Stimulated activated naive CD8-positive, alpha-beta T cell treated with anti-CD3 and anti-CD28 coated beads, Interleukin-15, amount 100 ng/mL, for 72 hours (primary cell): ENCODE measurements around the gene C10orf53.

ENCODE experiments used
- ATAC-seq: fragments of 150-1000 bp; cut with Tn5 transposase; 2 replicates; pipeline ENCODE4 v1.10.0; 2021; ENCODE audit warnings: mild to moderate bottlenecking, moderate library complexity
- DNase-seq, 2 donors: peaks; one replicate each; pipeline ENCODE4 v3.0.0; 2021 to 2022
- H3K27ac Mint-ChIP-seq, 2 donors: one replicate each; pipeline ENCODE4 v1.8.0; 2022; ENCODE audit warnings: mild to moderate bottlenecking in 2 of 2, mixed read lengths in 2 of 2, moderate library complexity in 2 of 2
- H3K27me3 Mint-ChIP-seq: one replicate; pipeline ENCODE4 v1.8.0; 2022; ENCODE audit warnings: mixed read lengths
- H3K4me1 Mint-ChIP-seq: one replicate; pipeline ENCODE4 v1.8.0; 2022; ENCODE audit warnings: mild to moderate bottlenecking, mixed read lengths
- H3K4me3 Mint-ChIP-seq, 2 donors: one replicate each; pipeline ENCODE4 v1.8.0; 2022; ENCODE audit warnings: mild to moderate bottlenecking in 2 of 2, mixed read lengths in 2 of 2, moderate library complexity in 1 of 2
- H3K9me3 Mint-ChIP-seq, 2 donors: one replicate each; pipeline ENCODE4 v1.8.0; 2022; ENCODE audit warnings: mixed read lengths in 2 of 2

Gene C10orf53, protein sequence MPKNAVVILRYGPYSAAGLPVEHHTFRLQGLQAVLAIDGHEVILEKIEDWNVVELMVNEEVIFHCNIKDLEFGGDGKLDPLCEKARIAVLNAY

DNA sequence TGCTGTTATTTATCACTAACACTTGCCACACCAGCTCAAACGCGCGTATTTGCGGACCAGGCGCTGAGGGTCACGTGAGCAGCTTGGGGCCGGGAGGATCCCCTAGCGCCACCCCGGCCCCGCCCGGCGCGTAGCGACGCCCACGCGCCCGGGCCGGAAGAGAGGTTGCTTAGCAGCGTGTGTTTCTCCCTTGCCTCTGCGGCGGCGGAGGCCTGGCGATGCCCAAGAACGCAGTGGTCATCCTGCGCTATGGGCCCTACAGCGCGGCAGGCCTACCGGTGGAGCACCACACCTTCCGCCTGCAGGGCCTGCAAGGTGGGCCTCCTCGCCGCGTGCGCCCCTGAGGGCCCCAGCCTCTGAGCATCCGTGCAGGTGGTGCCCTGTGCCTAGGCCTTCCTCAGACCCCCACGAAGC, at the start of gene C10orf53:
Gene C10orf53 (plus strand): TSS at position 172 of the 414 bp plus-strand sequence. CDS start 47 bp downstream, at position 219.
- peaks cover 68% of the 10 kb centered on the region for H3K27me3 Mint-ChIP-seq
- H3K9me3 Mint-ChIP-seq: peaks cover 7 to 39% of the 10 kb centered on the region in 2 donors
- DNase-seq: peak; percentile 28 to 31
- H3K4me3 Mint-ChIP-seq: peak within 1 kb of the TSS in 1 of 2 donors; percentile 34
- no peak within 1 kb of the TSS for H3K27ac Mint-ChIP-seq
- no peaks in the 10 kb centered on the region for H3K4me1 Mint-ChIP-seq
- peak; percentile 79 for ATAC-seq

DNA sequence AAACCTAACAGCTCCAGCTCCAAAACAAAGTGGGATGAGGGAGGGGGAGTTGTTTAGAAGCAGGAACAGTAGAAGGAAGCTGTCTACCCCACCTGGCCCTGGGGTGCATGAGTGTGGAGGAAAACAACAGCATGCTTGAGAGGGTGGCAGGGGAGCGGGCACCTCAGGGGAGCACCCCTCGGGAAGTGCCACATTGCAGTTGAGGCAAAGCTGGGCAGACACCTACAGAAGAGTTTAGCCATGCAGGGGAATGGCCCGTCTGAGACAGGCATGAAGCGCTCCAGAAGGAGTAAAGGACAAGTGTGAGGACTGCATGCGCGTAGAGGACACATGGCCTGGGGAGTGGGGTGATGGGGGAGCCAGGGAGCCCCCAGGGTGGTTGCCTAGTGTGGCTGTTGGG, 47.5 kb upstream of the C10orf53 start:
- Mint-ChIP-seq H3K4me1 (no peaks in the 10 kb centered on the region), H3K27me3 (peaks cover 4% of the 10 kb centered on the region), H3K27ac (no peak overlapping the region), H3K4me3 (no peak overlapping the region), H3K9me3 (no peaks in the 10 kb centered on the region)
- DNase-seq: no peak
- ATAC-seq: peak; percentile 25

DNA sequence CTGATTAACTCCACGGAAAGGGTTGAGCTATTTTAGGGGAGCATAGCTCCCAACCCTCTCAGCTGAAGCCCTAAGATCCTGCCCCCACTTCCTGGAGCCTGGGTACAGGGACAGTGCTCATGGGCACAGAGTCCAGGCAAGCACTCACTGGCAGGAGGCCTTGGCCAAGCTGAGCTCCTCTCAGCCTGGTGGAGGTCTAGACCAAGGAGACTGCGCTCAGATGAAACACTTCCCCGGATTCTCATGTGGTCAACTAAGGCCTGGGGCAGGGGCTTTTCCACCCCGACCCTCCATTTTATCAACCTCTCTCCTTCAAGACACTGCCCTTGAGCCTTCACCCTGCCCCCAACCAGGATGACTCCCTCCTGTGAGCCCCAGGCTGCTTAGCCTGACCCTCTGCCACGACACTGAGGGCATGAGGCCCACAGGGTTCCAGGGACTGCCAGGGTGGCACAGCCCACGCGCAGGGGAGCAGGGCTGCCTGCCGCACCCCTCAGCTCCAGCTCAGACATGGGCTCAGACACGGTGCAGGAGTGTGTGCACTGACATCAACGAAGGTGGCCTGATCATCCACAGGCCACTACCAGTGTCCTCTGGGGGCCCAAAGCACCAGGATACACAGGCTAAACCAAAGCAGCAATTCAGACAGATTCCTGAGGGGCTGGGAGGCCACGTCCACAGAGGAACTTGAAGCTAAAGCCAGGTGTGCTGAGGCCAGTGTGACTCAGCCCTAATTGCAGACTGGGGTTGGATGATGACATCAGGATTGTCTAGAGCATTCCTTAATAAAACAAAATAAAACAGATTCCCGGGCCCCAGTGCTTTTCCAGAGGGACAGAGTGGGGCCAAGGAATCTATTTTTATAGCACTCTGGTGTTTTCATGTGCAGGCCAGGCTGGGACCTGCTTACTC, 46.8 kb upstream of the C10orf53 start:
- Mint-ChIP-seq H3K27me3 (peaks cover 11% of the 10 kb centered on the region), H3K4me3 (no peak overlapping the region), H3K9me3 (no peaks in the 10 kb centered on the region), H3K27ac (no peak overlapping the region), H3K4me1 (no peaks in the 10 kb centered on the region)
- ATAC-seq (peak; percentile 38), DNase-seq (no peak)

DNA sequence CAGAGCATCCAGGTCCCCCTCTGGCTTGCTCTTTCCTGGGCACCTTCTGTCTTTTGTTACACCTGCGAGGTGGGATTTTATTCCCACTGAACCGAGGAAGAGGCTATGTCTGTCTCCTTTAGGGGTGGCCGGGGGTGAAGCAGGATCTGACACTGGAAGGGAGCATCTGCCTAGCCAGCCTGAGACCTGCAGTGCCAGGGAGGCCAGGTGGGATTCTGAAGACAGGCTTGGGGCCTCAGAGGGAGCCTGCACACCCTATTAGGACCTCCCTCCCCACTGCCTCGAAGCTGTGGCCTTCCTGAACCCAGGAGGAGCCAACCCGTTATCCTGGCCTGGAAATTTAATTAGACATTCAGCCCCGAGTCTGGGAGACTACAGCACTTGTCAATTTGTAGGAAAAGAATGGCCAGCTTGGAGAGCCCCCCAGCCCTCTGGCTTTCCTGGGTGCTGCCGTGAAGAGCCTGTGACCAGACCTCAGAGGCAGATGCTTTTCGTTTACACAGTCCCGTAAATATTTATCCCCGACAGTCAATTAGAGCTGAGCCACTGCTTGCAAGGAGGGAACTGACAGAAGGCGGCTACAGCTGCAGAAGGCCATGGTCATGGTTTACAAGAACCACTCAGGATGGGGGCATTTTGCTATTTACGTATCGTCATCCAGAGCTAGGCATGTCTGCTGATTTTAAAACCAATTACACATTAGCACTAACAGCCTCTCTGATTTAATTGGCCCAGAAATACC, 46.0 kb upstream of the C10orf53 start:
- DNase-seq (no peak), ATAC-seq (no peak)
- Mint-ChIP-seq H3K4me1 (no peaks in the 10 kb centered on the region), H3K9me3 (no peaks in the 10 kb centered on the region), H3K27me3 (peaks cover 16% of the 10 kb centered on the region), H3K27ac (no peak overlapping the region), H3K4me3 (no peak overlapping the region)

DNA sequence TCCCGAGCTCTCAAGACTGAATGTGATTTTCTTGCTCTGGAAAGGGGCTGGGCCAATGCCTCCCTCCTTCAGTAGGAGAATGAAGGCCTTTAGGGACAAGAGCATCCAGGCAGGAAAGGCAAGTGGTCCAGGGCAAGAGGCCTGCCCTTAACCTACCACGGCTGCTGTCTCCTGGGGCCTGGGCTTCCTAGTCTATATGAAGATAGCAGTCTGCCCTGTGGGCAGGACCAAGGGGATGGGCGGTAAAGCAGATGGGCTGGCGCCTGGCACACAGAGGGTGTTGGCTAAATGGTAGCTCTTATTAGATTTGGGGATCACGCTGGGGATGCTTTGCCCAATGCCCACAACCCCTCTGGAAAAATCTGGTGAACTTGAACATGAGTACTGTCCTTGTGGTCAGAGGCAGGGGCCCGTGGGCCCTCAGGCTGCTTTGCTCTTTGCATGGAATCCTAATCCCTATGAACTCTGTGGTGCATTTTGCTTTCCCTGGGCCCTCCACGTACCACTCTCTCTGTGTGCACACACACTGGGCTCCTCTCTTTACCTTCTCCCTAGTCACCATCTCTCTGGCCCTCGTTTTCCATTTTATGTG, 45.3 kb upstream of the C10orf53 start:
- H3K27me3 Mint-ChIP-seq: peaks cover 16% of the 10 kb centered on the region
- H3K9me3 Mint-ChIP-seq: no peaks in the 10 kb centered on the region
- H3K4me3 Mint-ChIP-seq: no peak overlapping the region
- H3K4me1 Mint-ChIP-seq: no peaks in the 10 kb centered on the region
- no peak overlapping the region for H3K27ac Mint-ChIP-seq
- ATAC-seq (no peak), DNase-seq (no peak)

DNA sequence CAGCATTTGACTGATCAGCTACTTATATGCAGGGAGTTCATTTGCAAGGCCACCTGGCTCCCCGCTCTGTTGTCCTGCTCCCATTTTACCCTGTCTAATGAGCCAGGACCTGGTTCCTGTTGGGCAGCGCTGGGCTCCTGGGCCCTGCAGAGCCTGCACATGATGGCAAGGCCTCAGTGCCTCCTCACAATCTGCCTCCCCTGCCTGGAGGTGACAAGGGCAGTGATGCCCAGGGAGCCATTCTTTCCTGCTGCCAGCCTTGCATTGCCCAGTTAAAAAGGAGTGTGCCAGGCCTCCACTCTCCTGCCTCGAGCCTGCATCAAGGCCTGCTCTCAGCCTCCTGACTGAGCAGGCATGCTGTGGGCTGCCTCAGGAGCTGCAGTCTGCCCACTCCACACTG, 37.1 kb upstream of the C10orf53 start:
- no peak overlapping the region for H3K27ac Mint-ChIP-seq
- H3K4me1 Mint-ChIP-seq: no peaks in the 10 kb centered on the region
- no peaks in the 10 kb centered on the region for H3K9me3 Mint-ChIP-seq
- H3K27me3 Mint-ChIP-seq: peaks cover 61% of the 10 kb centered on the region
- H3K4me3 Mint-ChIP-seq: no peak overlapping the region
- ATAC-seq: no peak
- no peak for DNase-seq

DNA sequence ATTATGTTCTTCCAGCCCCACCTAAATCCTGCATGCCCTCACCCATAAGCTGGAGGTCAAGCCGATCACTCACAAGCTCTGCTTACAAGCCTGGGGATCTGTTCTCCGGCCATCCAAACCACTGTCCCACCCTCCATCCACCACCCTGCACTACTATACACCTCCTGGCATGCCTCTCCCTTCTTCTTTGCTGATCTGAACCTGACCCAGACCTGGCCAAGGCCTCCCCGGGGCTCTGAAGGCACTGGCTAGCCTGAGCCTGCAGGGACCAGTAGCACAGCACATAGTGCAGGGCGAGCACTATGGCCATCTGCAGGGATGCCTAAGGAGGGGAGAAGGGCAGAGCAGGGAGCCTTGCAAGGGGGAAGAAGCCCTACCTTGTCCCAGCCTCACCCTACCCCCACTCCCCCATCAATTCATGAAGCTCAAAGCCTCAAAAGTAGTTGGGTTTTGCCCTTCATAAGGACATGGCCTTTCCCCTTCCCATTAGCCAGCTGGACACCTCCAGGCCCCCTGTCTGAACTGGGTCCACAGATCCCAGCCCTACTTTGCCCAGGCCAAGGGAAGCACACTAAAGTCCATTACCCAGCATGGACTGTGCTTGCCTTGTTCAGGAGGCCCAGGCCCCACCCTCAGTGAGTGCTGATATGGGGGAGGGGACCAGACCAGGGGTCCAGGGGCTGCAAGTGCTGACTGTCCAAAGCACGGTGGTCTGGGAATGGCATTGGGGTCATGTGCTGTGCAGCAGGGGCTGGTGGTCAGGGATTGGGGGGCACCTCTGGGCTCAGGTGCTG, 36.0 kb upstream of the C10orf53 start:
- Mint-ChIP-seq H3K4me3 (no peak overlapping the region), H3K27me3 (peaks cover 52% of the 10 kb centered on the region), H3K27ac (no peak overlapping the region), H3K4me1 (no peaks in the 10 kb centered on the region), H3K9me3 (no peaks in the 10 kb centered on the region)
- DNase-seq: no peak
- ATAC-seq: no peak

DNA sequence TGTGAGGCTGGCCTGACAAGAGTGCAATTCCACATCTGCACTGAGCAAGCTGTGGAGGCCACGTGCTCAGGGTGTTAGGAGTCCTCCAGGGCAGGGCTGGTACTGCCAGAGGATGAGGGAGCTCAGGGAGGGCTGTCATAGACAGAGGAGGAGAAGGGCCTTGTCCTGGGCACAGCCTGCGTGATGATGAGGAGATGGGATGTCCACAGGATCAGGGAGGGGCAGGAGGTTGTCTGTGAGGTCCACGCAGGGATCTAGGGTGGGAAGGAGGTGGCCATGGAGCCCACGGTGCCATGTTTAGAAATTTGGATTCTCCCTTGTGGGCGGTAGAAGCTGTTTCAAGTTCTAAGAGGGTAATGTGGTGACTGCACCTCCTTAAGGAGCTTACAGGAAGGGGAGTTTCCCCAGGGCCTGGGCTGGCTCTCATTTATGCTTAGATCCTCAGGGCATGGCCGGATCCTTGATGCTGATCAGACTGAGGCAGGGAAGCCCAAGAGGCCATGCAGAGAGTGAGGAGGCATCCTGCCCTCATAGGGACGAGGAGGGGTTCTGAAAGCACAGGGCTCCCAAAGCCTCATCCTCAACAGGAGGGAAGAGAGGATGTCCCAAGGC, 35.3 kb upstream of the C10orf53 start:
- no peak for ATAC-seq
- no peak for DNase-seq
- no peak overlapping the region for H3K4me3 Mint-ChIP-seq
- H3K27ac Mint-ChIP-seq: no peak overlapping the region
- H3K4me1 Mint-ChIP-seq: peaks cover under 1% of the 10 kb centered on the region
- no peaks in the 10 kb centered on the region for H3K9me3 Mint-ChIP-seq
- peaks cover 52% of the 10 kb centered on the region for H3K27me3 Mint-ChIP-seq

DNA sequence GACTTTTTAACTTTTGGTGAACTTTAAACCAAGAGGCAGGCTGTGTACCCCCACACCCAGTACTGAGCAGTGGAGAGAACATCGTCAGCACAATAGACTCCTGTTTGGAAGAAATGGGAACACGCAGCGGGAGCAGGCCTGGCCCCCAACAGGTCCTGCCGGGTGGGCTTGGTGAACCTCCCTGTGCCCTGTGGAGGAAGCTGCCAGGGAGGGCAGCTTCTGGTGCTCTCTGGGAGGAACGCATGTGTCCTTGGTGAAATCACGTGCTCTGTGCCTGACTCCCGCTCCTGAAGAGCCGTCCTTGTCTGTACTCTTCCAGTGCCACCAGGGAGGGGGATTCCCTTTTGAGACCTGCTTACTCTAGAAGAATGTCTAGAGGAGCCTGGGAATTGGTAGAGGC, 34.0 kb upstream of the C10orf53 start:
- Mint-ChIP-seq H3K4me1 (peaks cover 11% of the 10 kb centered on the region), H3K27ac (no peak overlapping the region), H3K9me3 (no peaks in the 10 kb centered on the region), H3K27me3 (peaks cover 51% of the 10 kb centered on the region), H3K4me3 (no peak overlapping the region)
- DNase-seq: no peak
- ATAC-seq: no peak

DNA sequence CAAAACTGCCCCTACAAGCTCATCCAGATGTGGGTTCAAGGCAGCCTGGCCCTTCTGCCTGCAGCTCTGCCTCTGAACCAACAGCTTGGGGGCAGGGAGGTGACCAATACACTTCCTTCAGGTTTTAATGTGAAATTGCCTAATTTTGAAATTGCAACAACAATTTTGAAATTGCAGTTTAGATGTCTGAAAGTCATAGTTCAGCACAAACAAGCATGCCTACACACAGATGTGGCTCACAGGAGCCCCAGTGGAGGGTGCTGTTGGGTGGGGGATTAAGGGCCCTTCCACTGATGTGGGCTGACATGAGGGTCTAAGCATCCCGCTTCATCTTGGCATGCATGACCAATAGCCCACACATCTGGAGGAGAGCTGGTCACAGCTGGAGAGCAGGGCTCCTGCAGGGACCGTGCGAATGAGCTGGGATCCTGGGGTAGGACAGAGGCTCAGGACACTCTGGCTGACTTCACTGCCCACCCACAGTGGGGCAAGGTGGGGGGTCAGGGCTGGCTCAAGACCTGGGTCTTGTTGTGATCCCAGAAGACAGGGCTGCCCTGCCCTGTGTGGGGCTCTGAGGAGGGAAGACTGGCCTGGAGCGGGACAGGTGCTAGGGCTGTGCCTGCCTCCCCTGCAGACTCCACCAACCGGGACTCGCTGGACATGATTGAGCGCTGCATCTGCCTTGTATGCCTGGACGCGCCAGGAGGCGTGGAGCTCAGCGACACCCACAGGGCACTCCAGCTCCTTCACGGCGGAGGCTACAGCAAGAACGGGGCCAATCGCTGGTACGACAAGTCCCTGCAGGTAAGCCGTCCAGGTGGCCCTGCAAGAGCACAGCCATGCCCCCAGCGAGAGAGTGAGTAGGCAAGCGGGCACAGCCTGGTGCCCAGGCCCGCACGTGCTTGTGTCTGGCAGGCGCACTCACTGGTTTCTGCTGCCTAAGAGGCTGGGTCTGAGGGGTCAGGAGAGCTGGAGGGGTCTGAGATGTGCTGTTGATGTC, 33.3 kb upstream of the C10orf53 start:
- Mint-ChIP-seq H3K9me3 (no peaks in the 10 kb centered on the region), H3K4me1 (peaks cover 11% of the 10 kb centered on the region), H3K27me3 (peaks cover 48% of the 10 kb centered on the region), H3K4me3 (no peak overlapping the region), H3K27ac (no peak overlapping the region)
- no peak for DNase-seq
- peak; percentile 16 for ATAC-seq

DNA sequence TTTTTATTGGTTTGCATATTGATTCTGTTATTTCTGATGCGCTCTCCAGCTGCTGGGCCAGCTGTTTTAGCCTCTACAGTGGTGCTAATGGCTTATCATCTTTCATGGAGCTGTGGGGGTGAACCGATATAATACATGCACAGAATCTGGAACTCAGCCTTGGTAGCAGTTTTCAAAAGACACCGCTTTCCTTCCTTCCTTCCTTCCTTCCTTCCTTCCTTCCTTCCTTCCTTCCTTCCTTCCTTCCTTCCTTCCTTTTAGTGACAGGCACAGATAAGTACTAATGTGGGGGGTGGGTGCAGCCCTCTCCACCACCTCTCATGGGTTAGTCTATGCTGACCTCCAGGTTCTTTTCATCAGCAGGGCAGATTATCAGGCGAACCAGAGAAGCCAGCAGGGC, 31.9 kb upstream of the C10orf53 start:
- Mint-ChIP-seq H3K4me1 (peaks cover 11% of the 10 kb centered on the region), H3K9me3 (no peaks in the 10 kb centered on the region), H3K27me3 (peaks cover 45% of the 10 kb centered on the region), H3K4me3 (no peak overlapping the region), H3K27ac (no peak overlapping the region)
- DNase-seq (no peak), ATAC-seq (no peak)

DNA sequence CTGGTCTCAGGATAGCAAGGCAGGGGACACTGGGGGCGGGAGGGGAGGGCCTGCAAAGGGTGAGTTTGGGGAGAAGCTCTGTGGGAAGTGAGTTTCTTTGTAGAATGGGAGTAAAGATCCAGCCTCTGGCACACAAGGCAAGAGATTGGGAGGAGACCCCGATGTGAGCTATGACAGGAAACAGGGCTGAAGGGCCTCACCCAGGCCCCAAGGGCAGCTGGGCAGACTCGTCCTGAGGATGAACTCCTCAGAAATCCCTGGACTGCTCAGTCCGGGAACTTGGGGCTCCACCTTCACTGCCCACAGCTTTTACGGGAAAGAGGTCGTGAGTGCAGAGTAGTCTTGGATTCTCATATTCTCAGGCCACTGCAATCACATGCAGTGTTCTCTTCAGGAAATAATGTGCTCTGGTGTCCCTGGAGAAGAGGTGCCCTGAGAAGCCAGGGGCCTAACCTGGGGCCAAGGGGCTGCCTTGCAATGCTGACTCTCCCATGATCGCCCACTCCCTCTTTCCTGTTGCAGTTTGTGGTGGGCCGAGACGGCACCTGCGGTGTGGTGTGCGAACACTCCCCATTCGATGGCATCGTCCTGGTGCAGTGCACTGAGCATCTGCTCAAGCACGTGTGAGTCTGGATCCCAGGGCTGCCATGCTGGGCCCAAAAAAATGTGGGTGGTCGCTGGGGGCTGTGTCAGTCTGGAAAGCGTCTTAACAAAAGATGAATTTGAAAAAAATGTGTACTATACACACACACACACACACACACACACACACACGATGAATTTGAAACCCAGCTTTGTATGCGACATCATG, 31.3 kb upstream of the C10orf53 start:
- no peak for DNase-seq
- H3K4me1 Mint-ChIP-seq: peaks cover 11% of the 10 kb centered on the region
- H3K27ac Mint-ChIP-seq: no peak overlapping the region
- peaks cover 45% of the 10 kb centered on the region for H3K27me3 Mint-ChIP-seq
- ATAC-seq: no peak
- no peak overlapping the region for H3K4me3 Mint-ChIP-seq
- no peaks in the 10 kb centered on the region for H3K9me3 Mint-ChIP-seq

DNA sequence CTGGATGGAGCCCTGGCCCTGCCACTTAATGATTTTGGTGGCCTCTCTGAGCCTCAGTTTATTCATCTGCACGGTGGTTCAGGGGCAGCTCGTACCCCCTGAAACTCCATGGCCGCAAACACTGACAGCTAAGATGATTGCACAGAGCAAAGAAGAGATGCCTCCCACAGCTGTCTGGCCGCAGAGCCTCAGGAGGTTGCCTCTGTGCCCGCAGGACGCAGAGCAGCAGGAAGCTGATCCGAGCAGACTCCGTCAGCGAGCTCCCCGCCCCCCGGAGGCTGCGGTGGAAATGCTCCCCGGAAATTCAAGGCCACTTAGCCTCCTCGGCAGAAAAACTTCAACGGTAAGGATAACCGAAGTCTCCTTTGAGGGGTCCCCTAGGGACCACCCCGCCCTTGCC, 30.2 kb upstream of the C10orf53 start:
- peak; percentile 8 to 36 for DNase-seq
- Mint-ChIP-seq H3K4me1 (peaks cover 11% of the 10 kb centered on the region), H3K4me3 (peak overlapping the region; percentile 14 to 29), H3K27me3 (peaks cover 35% of the 10 kb centered on the region), H3K27ac (no peak overlapping the region), H3K9me3 (no peaks in the 10 kb centered on the region)
- ATAC-seq: peak; percentile 65
